ENCODE measurements around the gene GRID2.

Gene GRID2

GRCh38 chr4:93127489-93127888 is 823.7 kb downstream of the GRID2 start:
- no peak for DNase-seq

GRCh38 chr4:93132631-93133030 is 828.9 kb downstream of the GRID2 start:
- no peak for DNase-seq

GRCh38 chr4:93139118-93139517 is 835.4 kb downstream of the GRID2 start:
- DNase-seq, result no peak

GRCh38 chr4:93143902-93144301 is 840.1 kb downstream of the GRID2 start:
- DNase-seq, result no peak

- no peak for DNase-seq
These were observed 840.9 kb downstream of the GRID2 start for GRCh38 chr4:93144644-93145043.

- peak; percentile 60 for DNase-seq
These were observed 843.9 kb downstream of the GRID2 start for GRCh38 chr4:93147524-93148212.

- no peak for DNase-seq
These were observed 848.7 kb downstream of the GRID2 start for GRCh38 chr4:93152491-93152890.

- DNase-seq, result no peak
These were observed 854.2 kb downstream of the GRID2 start for GRCh38 chr4:93157986-93158385.

GRCh38 chr4:93168053-93168452 is 864.3 kb downstream of the GRID2 start:
- no peak for DNase-seq

- DNase-seq, result no peak
These were observed 866.2 kb downstream of the GRID2 start for GRCh38 chr4:93169966-93170365.

GRCh38 chr4:93174598-93174997 is 870.8 kb downstream of the GRID2 start:
- no peak for DNase-seq

- DNase-seq, result no peak
These were observed 874.5 kb downstream of the GRID2 start for GRCh38 chr4:93178279-93178678.

GRCh38 chr4:93179044-93179443 is 875.3 kb downstream of the GRID2 start:
- DNase-seq, result no peak

- no peak for DNase-seq
These were observed 879.0 kb downstream of the GRID2 start for GRCh38 chr4:93182722-93183121.

- DNase-seq, result no peak
These were observed 879.8 kb downstream of the GRID2 start for GRCh38 chr4:93183576-93183975.

- peak; percentile 49 for DNase-seq
These were observed 880.3 kb downstream of the GRID2 start for GRCh38 chr4:93184053-93184452.

GRCh38 chr4:93186846-93187245 is 883.1 kb downstream of the GRID2 start:
- no peak for DNase-seq

- DNase-seq, result no peak
These were observed 883.7 kb downstream of the GRID2 start for GRCh38 chr4:93187466-93187865.

GRCh38 chr4:93187892-93188291 is 884.1 kb downstream of the GRID2 start:
- no peak for DNase-seq

GRCh38 chr4:93199492-93199891 is 895.7 kb downstream of the GRID2 start:
- peak; percentile 30 for DNase-seq

GRCh38 chr4:93201471-93202096 is 897.8 kb downstream of the GRID2 start:
- DNase-seq, result no peak

- DNase-seq, result no peak
These were observed 899.9 kb downstream of the GRID2 start for GRCh38 chr4:93203708-93204107.

GRCh38 chr4:93212250-93212649 is 908.5 kb downstream of the GRID2 start:
- DNase-seq, result no peak

- DNase-seq, result no peak
These were observed 912.9 kb downstream of the GRID2 start for GRCh38 chr4:93216646-93217045.

- DNase-seq, result no peak
These were observed 913.7 kb downstream of the GRID2 start for GRCh38 chr4:93217431-93217830.
